Stomach (tissue), 9 donors: ENCODE measurements around the gene ZNF516. TPM values are rescaled to one million over a fixed set of nuclear protein-coding genes. Genes with fewer than 3 reads are reported as not detected.
A peak's percentile ranks its signal among the peaks of the same experiment; 100 is the strongest.

Source experiments
- DNase-seq, 2 donors: peaks; one replicate each; pipeline versions ENCODE4 v3.0.0 to v3.0.0-alpha.2; 2013 to 2019
- H3K27ac ChIP-seq, 5 donors: fragments of 200-600 bp in 4 of 5; sonication (generic) in 4 of 5; one replicate each; pipeline ENCODE4 v1.5.1; 2013 to 2019; ENCODE audit warnings: mild to moderate bottlenecking in 1 of 5, moderate library complexity in 1 of 5
- H3K27me3 ChIP-seq, 3 donors: fragments of 200-600 bp; sonication (generic); one replicate each; pipeline ENCODE4 v1.5.1; 2017 to 2019; ENCODE audit warnings: mixed run types in 1 of 3
- H3K36me3 ChIP-seq, 4 donors: fragments of 200-600 bp; sonication (generic); 1 replicate in 3 of 4; 2 replicates in 1 of 4; pipeline ENCODE4 v1.5.1; 2016 to 2019
- H3K4me1 ChIP-seq, 4 donors: fragments of 200-600 bp; sonication (generic); one replicate each; pipeline ENCODE4 v1.5.1; 2016 to 2019
- H3K4me3 ChIP-seq, 4 donors: fragments of 200-600 bp; sonication (generic) in 3 of 4; one replicate each; pipeline ENCODE4 v1.5.1; 2016 to 2019; ENCODE audit warnings: mild to moderate bottlenecking in 1 of 4
- H3K9me3 ChIP-seq, 4 donors: fragments of 200-600 bp; sonication (generic); one replicate each; pipeline ENCODE4 v1.5.1; 2016 to 2019
- EP300 ChIP-seq: sonication (generic); formaldehyde crosslinking; IDR thresholded peaks from one replicate; pipeline ENCODE4 v1.6.1; 2017; ENCODE audit warnings: antibody characterized with exemption
- POLR2A ChIP-seq, 4 donors: fragments of 450-650 bp; IDR thresholded peaks; one replicate each; pipeline ENCODE4 v1.6.1; 2016; ENCODE audit warnings: antibody characterized with exemption in 4 of 4, control low read depth in 2 of 4, mild to moderate bottlenecking in 1 of 4, moderate library complexity in 1 of 4
- POLR2AphosphoS5 ChIP-seq, 3 donors: sonication (generic); formaldehyde crosslinking; IDR thresholded peaks; one replicate each; pipeline ENCODE4 v1.6.1; 2016; ENCODE audit warnings: antibody characterized with exemption in 3 of 3
- WGBS, 5 donors: extraction: QIAGEN DNeasy Blood & Tissue Kit in 3 of 5; methylation state at CpG; one replicate each; pipeline versions ENCODE4 v1.1.5 to v1.1.7; 2013 to 2018; 5-methylcytosine and 5-hydroxymethylcytosine counted together
- intact Hi-C: fragments of 100-400 bp; cut with DNase I; formaldehyde crosslinking; loops from one replicate; pipeline ENCODE4 v1.15.1; 2023; ENCODE audit warnings: low total_unique reads
- polyA plus RNA-seq, 3 donors: library from polyadenylated mRNA; stranded (reverse); fragments of 200-250 nt; gene quantifications; one replicate each; pipeline ENCODE4 v1.2.3, GENCODE V29; 2013
- total RNA-seq, 5 donors: library from RNA; depleted of rRNA; stranded (reverse); fragments of >200 nt; gene quantifications; one replicate each; pipeline versions ENCODE4 v1.1.0 to v1.2.3, GENCODE V29; 2014 to 2016
- TF ChIP-seq, protein P1 (sequence below), 7 experiments: fragments of 450-650 bp in 4 of 7; fragments of 200-600 bp in 3 of 7; sonication (generic) in 3 of 7; IDR thresholded peaks; one replicate each; pipeline ENCODE4 v1.5.1; 2016 to 2019; ENCODE audit warnings: antibody characterized with exemption in 7 of 7, control low read depth in 2 of 7, mild to moderate bottlenecking in 1 of 7
- donor health status: healthy with polysubstance abuse.
- donor health status: Bipolar disorder and iron deficiency.
- donor health status: healthy.

The ZNF516 gene
- total and polyA plus RNA-seq, 8 donors, result 2.3 to 25.9 (median 14.4) TPM

DNA sequence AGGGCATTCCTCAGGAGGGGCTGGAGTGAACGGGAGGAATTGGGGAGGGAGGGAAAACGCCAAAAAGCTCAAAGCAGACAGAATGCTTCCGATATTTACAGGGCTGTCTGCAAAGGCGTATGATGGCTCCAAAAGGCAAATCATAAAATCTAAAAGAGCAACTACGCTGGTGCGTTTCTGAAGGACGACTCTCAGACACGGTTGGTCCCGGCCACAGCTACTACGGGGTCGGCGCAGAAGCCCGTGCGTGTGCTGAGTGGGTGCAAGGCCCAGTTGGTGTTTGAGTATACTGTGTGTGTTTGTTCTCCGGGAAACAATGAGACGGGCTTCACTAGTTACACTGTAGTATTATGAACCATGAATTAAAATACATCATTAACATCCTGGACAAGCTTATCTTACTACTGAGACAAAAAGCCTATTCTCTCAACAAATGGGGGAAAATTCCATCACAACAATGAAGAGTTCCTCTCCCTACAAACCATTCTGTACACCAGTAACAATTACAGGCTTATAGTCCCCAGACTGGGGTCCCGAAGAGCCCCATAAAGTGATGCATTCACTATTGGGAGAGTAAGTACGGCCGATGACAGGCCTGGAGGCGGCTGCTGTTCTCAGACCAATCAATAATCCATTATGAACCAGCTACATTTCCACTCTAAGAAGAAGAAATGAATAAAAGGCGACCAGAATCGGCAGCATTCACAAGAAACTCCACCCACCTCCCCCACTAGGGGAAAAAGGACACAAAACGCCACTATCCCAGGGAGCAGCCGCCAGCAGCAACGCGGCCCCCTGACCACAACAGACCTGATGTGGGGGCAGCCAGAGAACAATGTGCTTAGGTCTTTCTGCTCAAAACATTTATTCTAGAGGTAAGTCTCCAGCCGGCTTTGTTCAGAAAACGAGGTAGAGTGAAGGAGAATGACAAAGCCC lies 43.4 kb downstream of the ZNF516 start:
- peaks cover 32 to 96% (median 67%) of the 10 kb centered on the region in 4 donors for H3K4me1 ChIP-seq
- intact Hi-C loops, result no loop called here
- 31 to 39% (median 36%) methylated on average over 26 to 28 of the region's 28 CpGs for WGBS, 5 donors

DNA sequence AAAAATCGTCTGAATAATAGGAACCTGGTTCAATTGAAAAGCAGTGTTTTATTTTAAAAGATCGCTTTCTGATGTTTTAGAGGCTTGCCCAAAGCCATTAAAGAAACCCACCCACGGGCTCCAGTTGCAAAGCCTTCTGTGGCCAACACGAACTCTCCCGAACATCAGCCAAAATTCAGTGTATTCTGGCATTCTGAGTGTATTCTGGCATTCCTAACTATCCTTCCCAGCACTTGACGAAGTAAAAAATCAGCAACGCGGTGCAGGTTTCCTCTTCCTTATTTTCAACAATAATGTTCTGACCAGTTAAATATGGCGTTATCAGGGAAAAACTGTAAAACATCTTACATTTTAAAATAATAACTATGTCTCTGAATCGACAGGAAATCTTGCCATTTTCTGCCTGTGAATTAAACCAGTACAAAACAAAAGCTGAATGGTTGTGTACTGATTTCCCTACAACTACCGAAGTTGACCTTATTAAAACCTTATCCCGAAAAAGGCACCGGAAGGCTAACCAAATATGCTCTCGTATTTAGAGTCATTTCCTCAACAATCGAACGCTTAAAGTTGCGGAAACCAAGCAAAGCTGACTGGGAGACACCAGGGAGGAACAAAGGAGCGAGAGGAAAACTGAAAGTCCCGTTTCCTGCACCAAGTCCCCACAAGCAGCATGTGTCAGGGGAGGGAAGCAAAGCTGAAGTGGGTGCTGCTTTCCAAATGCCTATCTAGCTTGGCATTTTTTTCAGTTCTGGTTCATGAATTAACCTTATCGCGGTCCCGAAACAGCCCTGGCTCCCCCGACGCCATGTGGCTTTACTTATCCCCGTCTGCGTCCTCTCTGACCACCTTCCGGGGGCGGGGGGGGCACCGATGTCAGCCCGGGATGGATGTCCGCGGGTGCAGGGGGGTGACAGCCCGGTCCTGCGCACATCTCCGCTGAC lies 44.3 kb downstream of the ZNF516 start:
- Histone ChIP-seq H3K27me3 (no peaks in the 10 kb centered on the region), H3K4me3 (peak overlapping the region; percentile 51 to 63 (median 56)), H3K9me3 (no peaks in the 10 kb centered on the region), H3K27ac (peak overlapping the region; percentile 57 to 89 (median 86)), H3K36me3 (no peaks in the 10 kb centered on the region), H3K4me1 (peaks cover 42 to 96% (median 72%) of the 10 kb centered on the region in 4 donors)
- intact Hi-C loops, result no loop called here
- peak; percentile 4 to 42 (median 4) for TF ChIP-seq POLR2AphosphoS5 (IDR thresholded peaks at IDR 0.05)
- TF ChIP-seq, protein P1, sequence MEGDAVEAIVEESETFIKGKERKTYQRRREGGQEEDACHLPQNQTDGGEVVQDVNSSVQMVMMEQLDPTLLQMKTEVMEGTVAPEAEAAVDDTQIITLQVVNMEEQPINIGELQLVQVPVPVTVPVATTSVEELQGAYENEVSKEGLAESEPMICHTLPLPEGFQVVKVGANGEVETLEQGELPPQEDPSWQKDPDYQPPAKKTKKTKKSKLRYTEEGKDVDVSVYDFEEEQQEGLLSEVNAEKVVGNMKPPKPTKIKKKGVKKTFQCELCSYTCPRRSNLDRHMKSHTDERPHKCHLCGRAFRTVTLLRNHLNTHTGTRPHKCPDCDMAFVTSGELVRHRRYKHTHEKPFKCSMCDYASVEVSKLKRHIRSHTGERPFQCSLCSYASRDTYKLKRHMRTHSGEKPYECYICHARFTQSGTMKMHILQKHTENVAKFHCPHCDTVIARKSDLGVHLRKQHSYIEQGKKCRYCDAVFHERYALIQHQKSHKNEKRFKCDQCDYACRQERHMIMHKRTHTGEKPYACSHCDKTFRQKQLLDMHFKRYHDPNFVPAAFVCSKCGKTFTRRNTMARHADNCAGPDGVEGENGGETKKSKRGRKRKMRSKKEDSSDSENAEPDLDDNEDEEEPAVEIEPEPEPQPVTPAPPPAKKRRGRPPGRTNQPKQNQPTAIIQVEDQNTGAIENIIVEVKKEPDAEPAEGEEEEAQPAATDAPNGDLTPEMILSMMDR (IDR thresholded peaks at IDR 0.05), result no peak
- no peak for TF ChIP-seq EP300
- TF ChIP-seq POLR2A (IDR thresholded peaks at IDR 0.05), result no peak
- 4 to 6% (median 5%) methylated on average over 35 of the region's 35 CpGs for WGBS, 5 donors
- DNase-seq, result peak in 1 of 2 donors; percentile 83

More for the DNA sequence above, 43.4 kb downstream of the ZNF516 start:
- TF ChIP-seq POLR2A (IDR thresholded peaks at IDR 0.05) (no peak), EP300 (no peak), POLR2AphosphoS5 (IDR thresholded peaks at IDR 0.05) (no peak)
- TF ChIP-seq, protein P1 (IDR thresholded peaks at IDR 0.05), result no peak
- Histone ChIP-seq H3K27me3 (no peaks in the 10 kb centered on the region), H3K4me3 (peak overlapping the region; percentile 51 to 63 (median 56)), H3K27ac (peak overlapping the region; percentile 57 to 89 (median 86)), H3K36me3 (no peaks in the 10 kb centered on the region), H3K9me3 (no peaks in the 10 kb centered on the region)
- DNase-seq, result peak in 1 of 2 donors; percentile 75

DNA sequence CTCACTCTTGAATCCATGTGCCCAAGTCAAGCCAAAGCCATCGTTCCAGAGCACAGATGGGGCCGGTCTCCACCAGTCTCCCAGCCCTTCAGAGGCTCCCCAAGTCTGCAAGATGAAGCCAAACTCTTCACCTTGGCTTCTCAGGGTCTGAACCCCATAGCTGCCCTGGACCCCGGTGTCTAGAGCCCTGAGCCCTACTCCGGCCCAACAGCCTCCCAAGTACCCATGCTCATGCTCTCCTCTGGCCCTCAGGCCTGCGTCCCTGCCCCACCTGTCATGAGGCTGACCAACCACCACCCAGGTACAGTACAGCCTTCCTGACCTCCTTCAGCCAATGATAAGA lies 46.0 kb downstream of the ZNF516 start:
- 91 to 95% (median 91%) methylated on average over 5 of the region's 5 CpGs for WGBS, 5 donors
- Histone ChIP-seq H3K27ac (peak overlapping the region in 4 of 5 donors; percentile 50 to 89 (median 87)), H3K4me1 (peaks cover 47 to 96% (median 74%) of the 10 kb centered on the region in 4 donors), H3K4me3 (no peak overlapping the region), H3K27me3 (no peaks in the 10 kb centered on the region), H3K9me3 (no peaks in the 10 kb centered on the region), H3K36me3 (peaks cover 0 to under 1% (median 0%) of the 10 kb centered on the region in 4 donors)
- intact Hi-C loops, result no loop called here
- DNase-seq, result no peak
- TF ChIP-seq POLR2A (IDR thresholded peaks at IDR 0.05), result no peak
- TF ChIP-seq, protein P1 (IDR thresholded peaks at IDR 0.05), result no peak
- no peak for TF ChIP-seq POLR2AphosphoS5 (IDR thresholded peaks at IDR 0.05)
- TF ChIP-seq EP300, result no peak
